Mesothelial cell of epicardium (in vitro differentiated cells): ENCODE data around the gene PNLIPRP2. TPM values are rescaled to one million over a fixed set of nuclear protein-coding genes. Genes with fewer than 3 reads are reported as not detected.

ENCODE experiments used
- DNase-seq, 2 experiments: peaks; one replicate each; pipeline ENCODE4 v3.0.0; 2021; ENCODE audit warnings: low spot score in 2 of 2; ENCODE audit not compliant: unreplicated experiment in 2 of 2
- H3K27ac Mint-ChIP-seq: 2 replicates; pipeline ENCODE4 v1.8.0; 2021; ENCODE audit warnings: mixed read lengths
- H3K27me3 Mint-ChIP-seq: 2 replicates; pipeline ENCODE4 v1.8.0; 2021; ENCODE audit warnings: low read depth, mixed read lengths
- H3K36me3 Mint-ChIP-seq: 2 replicates; pipeline ENCODE4 v1.8.0; 2021; ENCODE audit warnings: mixed read lengths
- H3K4me1 Mint-ChIP-seq: 2 replicates; pipeline ENCODE4 v1.8.0; 2021; ENCODE audit warnings: mixed read lengths
- H3K4me3 Mint-ChIP-seq: 2 replicates; pipeline ENCODE4 v1.8.0; 2021; ENCODE audit warnings: mild to moderate bottlenecking, moderate library complexity, mixed read lengths
- H3K9me3 Mint-ChIP-seq: 2 replicates; pipeline ENCODE4 v1.8.0; 2021; ENCODE audit warnings: mixed read lengths
- total RNA-seq: library from RNA; stranded (reverse); gene quantifications from 3 replicates; pipeline ENCODE4 v1.2.1, GENCODE V29; 2021
- TF ChIP-seq, protein P1 (sequence below): fragments of 200-600 bp; sonication (generic); IDR thresholded peaks from one replicate; pipeline ENCODE4 v1.5.0; 2021; ENCODE audit warnings: antibody characterized with exemption; ENCODE audit not compliant: unreplicated experiment

The PNLIPRP2 gene
- total RNA-seq, 1 donor from 2014 or later: not detected

DNA sequence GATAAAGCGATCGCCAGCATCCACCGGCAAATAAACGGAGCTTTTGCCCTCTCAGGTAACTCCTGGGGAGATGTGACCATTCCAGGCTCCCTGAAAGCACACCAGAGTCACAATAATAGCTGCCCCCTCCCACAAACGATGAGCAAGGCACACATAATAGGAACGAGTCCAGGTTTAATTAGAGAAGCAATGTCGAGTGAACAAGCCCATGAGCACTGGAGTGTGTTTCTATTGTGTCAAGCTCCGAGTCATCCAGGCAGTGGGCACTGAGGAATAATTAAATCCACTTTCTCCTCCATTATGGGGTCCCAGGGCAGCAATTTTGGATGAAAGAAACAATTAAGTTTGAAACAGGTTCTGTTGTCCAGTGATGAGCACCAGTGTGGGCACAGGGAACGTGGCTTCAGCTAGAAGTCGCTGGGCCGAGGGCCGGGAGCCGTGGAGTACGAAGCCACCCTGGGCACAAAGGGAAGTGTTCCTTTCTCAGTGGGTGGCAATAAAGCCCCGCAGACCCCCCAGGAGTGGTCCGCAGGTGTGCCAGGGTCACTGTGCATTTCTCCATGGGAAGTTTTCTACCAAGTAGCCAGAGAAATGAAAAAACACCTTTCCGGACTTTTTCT is 12.0 kb downstream of the PNLIPRP2 start:
- H3K4me1 Mint-ChIP-seq: no peaks in the 10 kb centered on the region
- H3K27ac Mint-ChIP-seq: no peak overlapping the region
- peaks cover 31% of the 10 kb centered on the region for H3K27me3 Mint-ChIP-seq
- no peaks in the 10 kb centered on the region for H3K9me3 Mint-ChIP-seq
- H3K36me3 Mint-ChIP-seq: no peaks in the 10 kb centered on the region
- H3K4me3 Mint-ChIP-seq: no peak overlapping the region
- TF ChIP-seq, protein P1, sequence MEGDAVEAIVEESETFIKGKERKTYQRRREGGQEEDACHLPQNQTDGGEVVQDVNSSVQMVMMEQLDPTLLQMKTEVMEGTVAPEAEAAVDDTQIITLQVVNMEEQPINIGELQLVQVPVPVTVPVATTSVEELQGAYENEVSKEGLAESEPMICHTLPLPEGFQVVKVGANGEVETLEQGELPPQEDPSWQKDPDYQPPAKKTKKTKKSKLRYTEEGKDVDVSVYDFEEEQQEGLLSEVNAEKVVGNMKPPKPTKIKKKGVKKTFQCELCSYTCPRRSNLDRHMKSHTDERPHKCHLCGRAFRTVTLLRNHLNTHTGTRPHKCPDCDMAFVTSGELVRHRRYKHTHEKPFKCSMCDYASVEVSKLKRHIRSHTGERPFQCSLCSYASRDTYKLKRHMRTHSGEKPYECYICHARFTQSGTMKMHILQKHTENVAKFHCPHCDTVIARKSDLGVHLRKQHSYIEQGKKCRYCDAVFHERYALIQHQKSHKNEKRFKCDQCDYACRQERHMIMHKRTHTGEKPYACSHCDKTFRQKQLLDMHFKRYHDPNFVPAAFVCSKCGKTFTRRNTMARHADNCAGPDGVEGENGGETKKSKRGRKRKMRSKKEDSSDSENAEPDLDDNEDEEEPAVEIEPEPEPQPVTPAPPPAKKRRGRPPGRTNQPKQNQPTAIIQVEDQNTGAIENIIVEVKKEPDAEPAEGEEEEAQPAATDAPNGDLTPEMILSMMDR: no peak
- DNase-seq: no peak

DNA sequence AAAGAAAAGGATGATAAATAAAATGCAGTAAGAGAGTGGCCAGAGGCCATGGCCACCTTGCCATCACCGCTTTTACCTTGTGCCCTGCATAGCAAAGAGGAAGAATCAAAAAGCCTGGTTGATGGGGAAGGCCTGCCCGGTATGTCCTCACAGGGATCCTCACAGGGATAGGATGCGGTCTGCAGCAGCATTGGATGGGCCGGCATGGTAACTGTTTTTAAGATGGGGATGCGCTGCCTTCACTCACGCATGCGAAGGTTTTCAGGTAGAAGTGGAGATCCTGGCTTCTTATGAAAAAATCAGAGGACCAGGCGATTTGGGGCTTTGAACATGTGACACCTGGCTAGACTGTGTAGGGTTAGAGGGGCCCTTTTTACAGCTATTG is 12.5 kb downstream of the PNLIPRP2 start:
- Mint-ChIP-seq H3K4me1 (no peaks in the 10 kb centered on the region), H3K9me3 (no peaks in the 10 kb centered on the region), H3K27me3 (peaks cover 34% of the 10 kb centered on the region), H3K36me3 (no peaks in the 10 kb centered on the region), H3K4me3 (no peak overlapping the region), H3K27ac (no peak overlapping the region)
- TF ChIP-seq, protein P1: no peak
- no peak for DNase-seq

DNA sequence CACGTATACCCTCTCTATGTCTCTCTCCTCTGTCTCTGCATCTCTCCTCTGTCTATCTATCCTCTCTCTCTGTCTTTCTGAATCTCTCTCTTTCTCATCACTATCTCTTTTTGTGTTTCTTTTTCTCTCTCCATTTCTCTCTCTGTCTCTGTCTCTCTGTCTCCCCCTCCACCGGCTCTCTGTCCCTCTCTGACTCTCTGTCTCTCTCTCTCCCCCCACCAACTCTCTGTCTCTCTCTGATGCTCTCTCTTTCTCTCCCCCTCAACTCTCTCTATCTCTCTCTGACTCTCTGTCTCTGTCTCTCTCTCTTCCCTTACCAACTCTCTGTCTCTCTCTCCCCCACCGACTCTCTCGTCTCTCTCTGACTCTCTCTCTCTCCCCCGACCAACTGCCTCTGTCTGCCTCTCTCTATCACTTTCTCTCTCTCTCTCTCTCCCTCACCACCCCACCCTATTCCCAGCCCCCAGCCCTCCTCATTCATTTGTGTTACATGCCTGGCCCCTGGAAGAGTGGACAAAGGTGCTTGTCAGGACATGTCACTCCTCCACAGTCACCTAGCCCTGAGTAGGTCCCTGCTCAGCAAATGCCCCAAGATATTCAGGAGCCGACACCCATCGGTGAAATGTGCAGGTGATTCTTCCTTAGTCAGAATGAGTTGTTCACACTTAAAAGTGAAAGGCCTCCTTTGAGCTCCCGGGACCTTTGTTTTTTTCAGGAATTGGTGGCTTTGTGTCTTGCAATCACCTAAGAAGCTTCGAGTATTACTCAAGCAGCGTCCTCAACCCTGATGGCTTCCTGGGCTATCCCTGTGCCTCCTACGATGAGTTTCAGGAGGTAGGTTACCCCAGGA is 13.6 kb downstream of the PNLIPRP2 start:
- Mint-ChIP-seq H3K27me3 (peaks cover 29% of the 10 kb centered on the region), H3K36me3 (no peaks in the 10 kb centered on the region), H3K4me3 (no peak overlapping the region), H3K27ac (no peak overlapping the region), H3K9me3 (peaks cover under 1% of the 10 kb centered on the region), H3K4me1 (no peaks in the 10 kb centered on the region)
- TF ChIP-seq, protein P1: no peak
- DNase-seq: no peak

DNA sequence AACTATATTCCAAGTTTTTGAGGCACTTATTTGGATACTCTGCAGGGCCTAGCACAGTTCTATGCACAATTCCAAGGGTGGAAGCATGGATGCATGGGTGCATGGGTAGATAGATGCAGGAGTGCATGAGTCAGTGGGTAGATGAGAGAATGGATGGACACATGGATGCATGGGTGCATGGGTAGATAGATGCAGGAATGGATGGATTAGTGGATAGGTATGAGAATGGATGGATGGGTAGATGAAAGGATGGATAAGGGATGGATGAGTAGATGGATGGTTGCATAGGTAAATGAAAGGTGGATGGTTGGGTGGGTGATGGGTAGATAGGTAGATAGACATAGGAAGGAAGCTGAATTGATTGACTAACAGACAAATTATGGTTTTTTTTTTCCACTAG is 15.6 kb downstream of the PNLIPRP2 start:
- Mint-ChIP-seq H3K4me3 (no peak overlapping the region), H3K27me3 (peaks cover 29% of the 10 kb centered on the region), H3K36me3 (no peaks in the 10 kb centered on the region), H3K27ac (no peak overlapping the region), H3K9me3 (peaks cover 15% of the 10 kb centered on the region), H3K4me1 (no peaks in the 10 kb centered on the region)
- no peak for DNase-seq
- TF ChIP-seq, protein P1: no peak

DNA sequence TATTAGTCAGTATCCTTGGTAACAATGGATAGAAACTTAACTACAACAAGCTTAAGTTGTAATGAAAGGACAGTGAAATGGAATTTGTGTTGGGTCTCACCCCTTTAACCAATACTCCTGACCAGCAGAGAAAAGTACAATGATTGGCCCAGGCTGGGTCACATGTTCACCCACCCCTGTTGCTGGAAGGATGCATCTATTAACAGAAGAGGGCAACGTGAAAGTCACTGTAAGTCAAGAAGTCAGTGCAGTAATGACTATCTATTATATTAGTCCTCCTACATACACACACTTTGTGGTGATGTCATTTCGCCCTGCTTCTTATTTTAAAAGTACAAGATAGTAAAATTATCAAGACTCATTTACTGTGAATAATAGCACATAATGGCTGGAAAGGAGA is 16.2 kb downstream of the PNLIPRP2 start:
- Mint-ChIP-seq H3K4me3 (no peak overlapping the region), H3K36me3 (no peaks in the 10 kb centered on the region), H3K9me3 (peaks cover 15% of the 10 kb centered on the region), H3K27ac (no peak overlapping the region), H3K4me1 (no peaks in the 10 kb centered on the region), H3K27me3 (peaks cover 32% of the 10 kb centered on the region)
- TF ChIP-seq, protein P1: no peak
- no peak for DNase-seq
